Measurements from ENCODE around the gene CCNYL1.

Gene CCNYL1

DNA sequence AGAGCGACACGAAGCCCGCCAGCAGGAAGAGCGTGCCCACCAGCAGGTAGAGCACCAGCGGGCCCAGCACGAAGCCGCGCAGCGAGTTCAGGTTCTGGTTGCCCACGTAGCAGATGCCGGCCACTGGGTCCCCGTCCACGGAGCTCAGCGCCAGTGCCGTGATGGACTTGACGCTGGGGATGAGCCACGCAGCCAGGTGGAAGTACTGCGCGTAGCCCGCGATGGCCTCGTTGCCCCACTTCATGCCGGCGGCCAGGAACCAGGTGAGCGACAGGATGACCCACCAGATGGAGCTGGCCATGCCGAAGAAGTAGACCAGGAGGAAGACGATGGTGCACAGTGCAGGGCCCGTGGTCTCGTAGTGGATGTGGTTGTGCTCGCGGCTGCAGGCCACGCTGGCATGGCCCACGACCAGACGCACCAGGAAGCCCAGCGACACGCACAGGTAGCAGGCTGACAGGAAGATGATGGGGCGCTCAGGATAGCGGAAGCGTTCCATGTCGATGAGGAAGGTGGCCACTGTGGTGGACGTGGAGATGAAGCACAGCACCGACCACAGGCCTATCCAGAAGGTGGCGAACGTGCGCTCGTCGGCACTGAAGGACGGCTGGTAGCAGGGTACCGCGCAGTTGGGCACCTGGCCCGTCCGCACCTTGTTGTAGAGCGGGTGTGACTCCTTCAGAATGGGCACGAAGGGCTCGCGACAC is 56.2 kb downstream of the CCNYL1 start:
- no peak for DNase-seq

DNA sequence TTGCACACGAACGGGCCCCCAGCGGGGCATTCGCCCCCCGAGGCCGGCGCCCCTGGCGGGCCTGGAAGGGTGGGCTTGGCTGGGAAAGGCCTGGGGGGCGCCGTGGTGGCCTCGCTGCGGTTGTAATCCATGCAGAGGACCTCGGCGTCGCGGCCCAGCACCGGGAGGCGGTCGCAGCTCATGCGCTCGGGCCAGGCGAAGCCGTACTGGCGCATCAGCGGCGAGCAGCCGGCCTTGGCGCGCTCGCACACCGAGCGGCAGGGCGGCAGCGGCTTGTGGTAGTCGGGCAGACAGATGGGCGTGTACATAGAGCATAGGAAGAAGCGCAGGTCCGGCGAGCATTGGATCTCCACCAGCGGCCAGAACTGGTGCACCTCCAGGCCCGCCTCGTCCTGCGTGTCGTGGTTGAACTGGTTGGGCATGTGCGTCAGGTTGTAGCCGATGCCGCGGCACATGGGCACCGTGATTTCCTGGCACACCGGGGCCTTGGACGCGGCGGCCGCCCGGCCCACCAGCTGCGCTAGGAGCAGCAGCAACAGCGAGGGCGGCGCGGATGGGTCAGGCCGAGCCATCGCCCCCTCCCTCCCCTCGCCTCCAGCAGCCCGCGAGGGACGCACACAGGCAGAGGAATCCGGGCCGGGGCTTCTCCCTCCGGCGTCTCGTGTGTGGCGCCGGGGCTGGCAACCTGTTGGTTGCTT is 56.9 kb downstream of the CCNYL1 start:
- no peak for DNase-seq

DNA sequence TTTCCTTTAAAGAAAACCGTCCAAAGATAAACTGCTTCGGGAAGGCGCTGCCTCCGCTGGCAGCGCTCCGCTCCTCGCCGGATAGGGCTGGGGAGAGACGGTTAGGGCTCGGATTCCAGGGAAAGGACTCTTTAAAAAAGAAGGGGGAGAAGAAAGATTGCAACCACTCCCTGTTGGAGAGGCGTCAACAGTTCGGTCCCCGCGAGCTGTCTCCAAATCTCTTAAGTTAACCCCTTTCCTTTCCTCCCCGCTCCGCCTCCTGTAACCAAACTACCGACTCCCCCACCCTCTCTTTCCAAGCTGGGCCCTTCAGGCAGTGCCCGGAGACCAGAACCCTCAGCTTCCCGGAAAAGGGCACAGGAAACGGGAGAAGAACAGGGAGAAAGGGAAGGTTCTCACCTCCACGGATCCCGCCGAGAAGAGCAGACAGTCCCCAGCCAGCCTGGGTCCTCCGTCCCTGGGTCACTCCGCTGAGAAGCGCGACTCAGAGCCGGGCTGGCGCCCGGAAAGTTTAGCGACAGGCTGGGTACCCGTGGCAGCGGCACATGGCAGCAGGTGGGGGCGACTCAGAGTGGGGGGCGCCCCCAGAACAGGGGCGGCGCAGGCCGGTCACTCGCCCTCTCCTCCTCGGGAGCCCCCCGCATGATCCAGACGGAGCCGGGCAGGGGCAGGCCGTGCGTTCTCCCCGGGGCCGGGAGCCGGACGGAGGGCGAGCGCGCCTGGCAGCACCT is 57.6 kb downstream of the CCNYL1 start:
- no peak for DNase-seq

DNA sequence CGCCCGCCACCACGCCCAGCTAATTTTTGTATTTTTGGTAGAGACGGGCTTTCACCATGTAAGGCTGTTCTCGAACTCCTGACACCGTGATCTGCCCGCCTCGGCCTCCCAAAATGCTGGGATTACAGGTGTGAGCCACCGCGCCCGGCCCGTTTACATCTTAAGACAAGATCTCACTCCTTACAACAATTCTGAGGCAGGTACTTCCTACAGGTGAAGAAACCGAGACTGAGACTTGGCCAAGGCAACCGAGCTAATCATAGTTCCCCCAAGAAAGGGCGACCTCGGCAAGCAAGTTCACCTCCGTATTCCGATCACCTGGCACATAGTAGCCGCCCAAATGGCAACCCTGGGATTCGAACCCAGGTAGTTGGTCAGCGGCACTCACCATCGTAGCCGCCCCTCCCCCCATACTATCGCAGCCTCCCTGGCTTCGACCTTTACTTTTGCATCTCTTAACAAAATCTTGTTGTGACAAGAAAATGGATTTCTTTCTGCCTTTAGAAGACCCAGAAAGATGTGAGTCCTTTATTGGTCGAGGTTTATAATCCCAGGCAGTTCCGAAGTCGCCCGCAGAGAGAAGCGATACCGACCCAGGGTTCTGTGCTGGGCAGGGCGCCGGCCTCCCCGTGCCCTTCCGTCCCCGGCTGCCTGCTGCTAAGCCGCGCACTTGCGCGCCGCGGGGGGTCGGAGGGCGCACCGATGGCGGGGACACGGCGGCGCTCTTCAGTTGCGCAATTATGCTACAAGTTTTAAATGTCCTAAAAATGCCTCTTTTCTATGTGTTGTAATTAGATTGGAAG is 59.4 kb downstream of the CCNYL1 start:
- DNase-seq = no peak

DNA sequence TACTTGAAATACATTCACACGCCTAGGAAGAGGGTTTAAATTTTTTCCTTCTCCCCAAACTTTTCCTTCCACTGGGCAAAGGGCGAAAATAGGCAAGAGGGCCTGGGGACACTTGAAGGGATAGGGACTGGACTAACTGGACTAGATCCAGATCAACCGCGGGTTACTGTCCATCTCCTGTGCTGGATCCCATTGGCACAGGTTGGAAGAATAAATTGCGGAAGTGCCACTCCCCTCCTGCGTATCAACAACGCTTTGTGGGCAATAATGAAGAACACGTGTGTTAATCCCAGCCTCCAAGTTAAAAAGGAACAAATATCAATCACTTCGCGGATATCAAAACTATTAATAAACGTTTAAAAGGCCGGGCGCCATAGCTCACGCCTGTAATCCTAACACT is 60.0 kb downstream of the CCNYL1 start:
- DNase-seq = no peak

DNA sequence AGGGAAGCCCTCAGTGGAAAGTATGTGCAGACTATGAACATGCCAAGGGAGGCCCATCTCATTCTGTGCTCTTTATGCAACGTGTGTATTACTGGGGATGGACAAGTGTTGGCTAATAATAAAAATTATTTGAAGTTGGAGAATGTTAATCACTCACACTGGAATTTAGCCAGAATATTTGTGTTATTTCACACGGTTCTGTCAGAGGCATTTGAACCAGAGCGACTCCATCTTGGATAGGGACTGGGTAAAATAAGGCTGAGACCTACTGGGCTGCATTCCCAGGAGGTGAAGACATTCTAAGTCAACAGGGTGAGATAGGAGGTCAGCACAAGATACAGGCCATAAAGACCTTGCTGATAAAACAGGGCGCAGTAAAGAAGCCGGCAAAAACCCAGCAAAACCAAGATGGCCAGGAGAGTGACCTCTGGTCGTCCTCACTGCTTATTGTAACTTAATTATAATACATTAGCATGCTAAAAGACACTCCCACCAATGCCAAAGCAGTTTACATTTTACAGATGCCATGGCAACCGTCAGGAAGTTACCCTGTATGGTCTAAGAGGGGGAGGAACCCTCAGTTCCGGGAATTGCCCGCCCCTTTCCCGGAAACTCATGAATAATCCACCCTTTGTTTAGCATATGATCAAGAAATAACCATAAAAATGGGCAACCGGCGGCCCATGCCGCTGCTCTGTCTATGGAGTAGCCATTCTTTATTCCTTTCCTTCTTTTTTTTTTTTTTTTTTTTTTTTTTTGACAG is 60.8 kb downstream of the CCNYL1 start:
- DNase-seq = no peak

DNA sequence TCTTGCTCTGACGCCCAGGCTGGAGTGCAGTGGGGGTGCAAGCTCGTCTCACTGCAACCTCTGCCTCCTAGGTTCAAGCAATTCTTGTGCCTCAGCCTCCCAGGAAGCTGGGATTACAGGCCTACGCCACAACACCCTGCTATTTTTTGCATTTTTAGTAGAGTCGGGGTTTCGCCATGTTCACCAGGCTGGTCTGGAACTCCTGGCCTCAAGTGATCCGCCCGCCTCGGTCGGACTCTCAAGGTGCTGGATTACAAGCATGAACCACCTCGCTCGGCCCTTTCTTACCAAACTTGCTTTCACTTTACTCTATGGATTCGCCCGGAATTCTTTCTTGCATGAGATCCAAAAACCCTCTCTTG is 61.4 kb downstream of the CCNYL1 start:
- no peak for DNase-seq

DNA sequence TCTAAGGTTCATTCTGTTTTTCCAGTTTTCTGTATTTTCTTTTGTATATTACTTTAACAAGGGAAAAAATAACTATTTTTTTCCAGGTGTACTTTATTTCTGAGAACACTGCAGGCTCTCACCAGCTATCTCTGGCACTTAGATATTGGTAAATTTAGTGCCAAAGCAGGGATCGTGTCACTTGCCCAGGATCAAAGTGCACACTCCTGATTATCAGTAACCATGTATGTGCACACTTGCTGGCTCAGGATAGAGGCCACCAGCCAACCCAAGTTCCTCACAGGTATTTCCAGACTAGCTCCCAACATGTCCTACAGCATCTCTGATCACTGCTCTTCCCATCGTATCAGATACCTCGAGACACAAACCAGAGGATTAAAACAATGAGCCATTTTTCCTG is 64.0 kb downstream of the CCNYL1 start:
- DNase-seq = no peak

DNA sequence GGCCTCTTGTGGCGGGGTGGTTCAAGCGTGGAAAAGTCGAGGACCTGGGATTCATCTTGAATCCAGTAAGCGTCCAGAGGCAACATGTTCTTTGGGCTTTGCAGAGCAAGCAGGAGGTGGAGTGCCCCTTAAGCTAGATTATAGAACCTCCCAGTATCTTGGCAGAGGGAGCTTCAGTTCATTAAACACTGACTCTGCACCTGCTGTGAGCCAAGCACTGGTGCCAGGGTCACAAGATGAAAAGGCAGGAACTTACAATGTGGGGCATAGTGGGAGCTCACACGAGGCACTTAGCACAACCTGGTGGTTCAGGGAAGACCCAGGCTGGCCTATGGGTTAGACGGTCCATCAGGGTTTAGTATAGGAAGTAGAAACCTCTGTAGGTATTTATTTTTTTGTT is 65.7 kb downstream of the CCNYL1 start:
- DNase-seq = no peak

DNA sequence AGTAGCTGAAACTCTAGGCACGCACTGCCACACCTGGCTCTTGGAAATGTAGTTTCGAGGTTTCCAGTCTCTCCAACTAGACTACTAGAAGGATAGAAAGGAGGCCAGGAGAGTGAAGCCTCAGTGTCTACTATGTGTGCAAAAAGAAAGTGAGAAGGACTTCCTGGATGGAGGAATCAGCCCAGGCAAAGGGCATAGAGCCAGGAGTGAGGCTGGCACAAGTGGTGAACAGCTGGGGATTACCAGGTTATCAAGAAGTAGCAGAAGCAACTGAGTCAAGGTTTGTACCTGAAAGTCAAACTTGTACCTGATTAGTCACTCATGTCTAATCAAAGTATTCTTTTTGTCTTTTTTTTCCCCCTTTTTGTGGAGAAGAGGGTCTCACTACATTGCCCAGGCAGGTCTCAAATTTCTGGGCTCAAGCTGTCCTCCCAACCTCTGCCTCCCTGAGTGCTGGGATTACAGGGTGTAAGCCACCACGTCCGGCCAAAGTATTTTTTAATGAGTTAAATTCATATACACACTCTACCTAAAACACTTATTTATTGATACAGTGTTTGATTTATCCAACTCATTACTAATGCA is 67.0 kb downstream of the CCNYL1 start:
- no peak for DNase-seq

DNA sequence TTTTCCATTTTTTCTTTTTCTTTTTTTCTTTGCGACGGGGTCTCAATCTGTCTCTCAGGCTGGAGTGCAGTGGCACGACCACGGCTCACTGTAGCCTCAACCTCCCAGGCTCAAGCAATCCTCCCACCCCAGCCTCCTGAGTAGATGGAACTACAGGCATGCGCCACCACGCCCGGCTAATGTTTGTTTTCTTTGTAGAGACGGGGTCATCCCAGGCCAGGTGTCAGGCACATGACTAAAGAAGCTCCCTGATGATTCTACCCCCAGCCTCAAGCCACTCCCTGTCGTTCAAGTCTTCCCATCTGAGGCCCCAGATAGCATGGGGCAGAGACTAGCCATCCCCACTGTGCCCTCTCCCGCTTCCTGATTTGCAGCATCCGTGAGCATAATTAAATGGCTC is 68.1 kb downstream of the CCNYL1 start:
- DNase-seq = no peak

DNA sequence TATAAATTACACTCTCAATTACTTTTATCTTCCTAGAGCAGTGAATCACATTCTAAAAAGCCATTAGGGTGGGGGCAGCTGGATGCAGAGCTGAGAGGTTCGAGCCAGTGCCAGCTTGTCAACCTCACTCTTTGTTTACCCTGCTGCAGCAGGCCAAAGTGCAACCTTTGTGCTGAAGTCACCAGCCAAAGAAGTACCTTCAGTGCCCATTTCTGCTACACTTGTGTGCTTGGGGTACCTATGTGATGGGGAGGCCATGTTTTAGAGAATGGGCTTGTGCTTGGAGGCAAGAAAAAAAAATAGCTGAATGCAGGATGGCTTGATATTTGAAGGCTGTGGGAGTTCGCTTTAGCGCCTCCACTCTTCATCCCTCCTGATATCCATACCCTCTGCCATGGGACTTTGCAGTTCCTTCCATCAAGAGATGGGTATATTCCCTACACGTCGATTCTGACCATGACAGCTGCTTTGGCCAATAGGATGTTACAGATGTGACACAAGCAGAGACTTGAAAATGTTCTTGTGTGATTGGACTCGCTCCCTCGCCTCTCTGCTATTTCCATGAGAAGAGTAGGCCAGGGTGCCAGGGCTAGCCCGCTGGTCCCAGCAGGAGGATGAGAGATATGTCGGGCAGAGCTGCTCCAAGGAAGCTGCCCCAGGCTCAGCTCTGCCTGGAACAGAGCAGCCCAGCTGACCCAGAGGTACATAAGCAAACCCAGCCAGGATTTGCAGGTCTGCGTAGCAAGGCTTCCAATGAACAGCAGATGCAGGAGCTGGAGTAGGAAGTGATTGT is 71.0 kb downstream of the CCNYL1 start:
- DNase-seq = no peak

DNA sequence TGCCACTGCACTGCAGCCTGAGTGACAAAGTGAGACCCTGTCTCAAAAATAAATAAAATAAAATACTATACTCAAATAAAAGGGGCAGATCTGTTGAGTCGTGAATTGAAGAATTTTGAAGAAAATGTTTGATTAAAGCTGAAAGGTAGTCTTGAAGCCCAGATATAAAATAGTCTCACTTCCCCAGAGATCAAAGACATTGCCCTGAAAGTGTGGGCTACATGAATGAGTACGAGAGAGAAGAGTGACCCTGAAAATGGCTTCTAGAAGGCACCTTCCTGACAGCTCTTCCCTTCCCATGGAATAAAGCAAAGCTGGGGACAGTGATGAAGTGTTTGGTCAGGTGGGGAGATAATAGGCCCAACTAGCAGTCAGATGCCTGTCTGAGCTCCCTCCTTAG is 72.1 kb downstream of the CCNYL1 start:
- DNase-seq = no peak

DNA sequence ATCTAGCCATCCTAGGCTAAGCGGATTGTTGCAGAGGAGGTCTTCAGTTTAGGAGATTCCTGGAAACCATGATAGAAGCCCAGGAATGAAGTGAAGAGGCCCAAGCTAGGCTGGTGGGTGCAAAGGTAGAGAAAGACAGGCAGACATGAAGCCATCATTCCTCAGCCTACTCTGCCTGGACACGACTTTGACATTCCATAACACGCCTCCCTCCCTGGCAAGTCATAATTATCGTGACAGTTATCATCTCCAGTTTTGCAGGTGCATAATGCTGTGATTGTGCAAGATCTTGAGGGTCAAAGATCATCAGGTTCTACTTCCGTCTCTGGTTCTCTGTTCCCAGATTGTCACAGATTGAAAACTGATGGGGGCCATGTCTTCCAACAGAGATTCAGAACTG is 73.5 kb downstream of the CCNYL1 start:
- no peak for DNase-seq

DNA sequence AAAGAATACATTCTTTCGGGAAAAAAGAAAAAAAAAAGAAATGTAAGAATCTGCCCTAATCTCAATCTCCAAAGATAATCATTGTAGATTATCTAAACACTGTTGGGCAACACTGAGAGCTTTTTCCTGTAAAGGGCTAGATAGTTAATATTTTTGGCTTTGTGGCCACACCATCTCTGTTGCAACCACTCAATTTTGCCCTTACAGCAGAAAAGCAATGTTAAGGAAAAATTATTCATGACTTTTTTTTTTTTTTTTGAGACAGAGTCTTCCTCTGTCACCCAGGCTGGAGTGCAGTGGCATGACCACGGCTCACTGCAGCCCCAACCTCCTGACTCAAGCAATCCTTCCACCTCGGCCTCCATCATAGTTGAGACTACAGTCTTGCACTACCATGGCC is 75.6 kb downstream of the CCNYL1 start:
- DNase-seq = no peak

DNA sequence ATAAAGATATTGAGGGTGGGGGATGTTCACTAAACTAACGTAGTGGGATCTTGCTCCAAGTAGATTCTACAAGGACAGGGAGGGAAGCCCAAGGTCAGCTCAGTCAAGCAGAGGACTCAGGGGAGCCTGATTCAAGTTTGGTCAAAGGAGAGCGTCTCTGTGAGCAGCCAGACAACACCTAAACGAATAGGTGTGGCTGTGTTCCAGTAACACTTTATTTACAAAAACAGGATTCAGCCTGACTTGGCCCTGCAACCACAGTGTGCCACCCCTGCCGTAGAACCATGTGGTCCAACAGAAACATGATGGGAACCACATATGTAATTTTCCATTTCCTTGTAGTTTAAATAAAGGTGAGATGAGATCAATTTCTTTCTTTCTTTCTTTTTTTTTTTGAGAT is 76.4 kb downstream of the CCNYL1 start:
- no peak for DNase-seq

DNA sequence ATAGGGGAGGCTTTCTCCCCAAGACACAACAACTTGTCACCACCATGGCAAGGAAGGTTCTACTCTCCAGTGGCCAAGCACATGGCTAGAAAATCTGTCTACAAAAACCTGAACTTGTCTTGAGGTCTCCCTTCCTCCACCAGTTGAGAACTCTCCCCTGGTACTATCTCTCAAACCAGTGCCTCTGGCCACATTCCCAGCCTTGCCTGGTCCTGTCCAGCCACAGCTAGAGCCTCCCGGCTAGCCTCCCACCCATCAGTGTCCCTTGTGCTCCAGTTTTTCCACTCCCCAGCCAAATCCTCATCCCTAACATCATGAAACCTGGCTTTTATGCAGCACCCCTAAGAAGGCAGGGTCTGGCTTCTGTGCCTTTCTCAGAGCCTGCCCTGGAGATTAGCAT is 79.5 kb downstream of the CCNYL1 start:
- no peak for DNase-seq

DNA sequence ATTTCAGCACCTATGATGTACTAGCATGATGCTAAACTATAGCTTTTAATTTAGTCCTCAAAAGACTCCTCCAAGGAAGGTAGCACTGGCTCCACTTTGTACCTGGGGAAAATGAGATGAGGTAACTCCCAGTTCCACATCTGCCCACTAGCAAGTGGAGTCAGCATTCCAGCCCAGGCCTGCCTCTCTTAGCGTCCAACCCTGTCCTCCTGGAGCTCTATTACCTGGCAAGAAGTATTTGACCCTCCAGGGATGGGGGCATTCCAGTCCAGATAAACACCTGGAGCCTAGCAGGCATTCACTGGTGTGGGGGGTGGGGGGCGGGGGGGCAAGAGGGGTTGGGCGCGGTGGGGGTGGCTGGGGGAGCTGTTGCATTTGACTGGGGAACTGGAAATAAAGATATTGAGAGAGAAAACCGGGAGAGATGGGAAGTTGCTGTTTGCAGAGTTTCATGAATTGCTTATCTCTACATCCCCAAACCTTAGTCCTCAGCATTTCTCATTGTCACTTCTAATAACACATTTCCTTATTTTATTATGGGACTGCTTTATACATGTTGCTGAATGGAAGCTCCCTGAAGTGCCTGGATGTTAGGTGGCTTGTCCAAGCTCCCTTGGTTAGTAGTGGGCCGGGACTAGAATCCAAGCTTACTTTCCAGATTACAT is 80.3 kb downstream of the CCNYL1 start:
- no peak for DNase-seq

DNA sequence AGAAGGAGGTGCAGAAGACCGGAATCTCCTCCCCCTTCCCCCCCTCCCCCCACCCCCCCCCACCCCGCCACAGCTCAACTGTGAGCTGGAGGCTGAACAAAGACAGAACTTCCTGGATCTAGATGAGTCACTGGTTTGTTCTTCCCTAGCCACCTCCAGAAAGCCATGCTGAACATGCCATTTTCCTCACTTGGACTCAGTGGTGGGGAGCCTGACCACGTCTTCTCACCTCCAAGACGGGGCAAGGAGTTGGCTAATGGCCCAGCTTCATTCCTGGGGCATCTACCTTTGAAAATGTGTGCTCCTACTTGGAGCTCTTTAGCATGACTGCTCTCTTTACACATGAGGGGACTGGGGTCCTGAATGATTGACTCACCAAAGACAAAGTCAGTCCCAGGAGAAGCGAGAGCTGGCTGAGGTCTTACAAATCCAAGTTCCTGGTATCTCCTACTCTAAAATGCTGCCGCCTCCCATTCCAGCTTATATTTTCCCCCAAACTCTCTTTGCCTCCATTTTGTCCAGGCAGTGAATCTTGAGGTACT is 80.9 kb downstream of the CCNYL1 start:
- no peak for DNase-seq

DNA sequence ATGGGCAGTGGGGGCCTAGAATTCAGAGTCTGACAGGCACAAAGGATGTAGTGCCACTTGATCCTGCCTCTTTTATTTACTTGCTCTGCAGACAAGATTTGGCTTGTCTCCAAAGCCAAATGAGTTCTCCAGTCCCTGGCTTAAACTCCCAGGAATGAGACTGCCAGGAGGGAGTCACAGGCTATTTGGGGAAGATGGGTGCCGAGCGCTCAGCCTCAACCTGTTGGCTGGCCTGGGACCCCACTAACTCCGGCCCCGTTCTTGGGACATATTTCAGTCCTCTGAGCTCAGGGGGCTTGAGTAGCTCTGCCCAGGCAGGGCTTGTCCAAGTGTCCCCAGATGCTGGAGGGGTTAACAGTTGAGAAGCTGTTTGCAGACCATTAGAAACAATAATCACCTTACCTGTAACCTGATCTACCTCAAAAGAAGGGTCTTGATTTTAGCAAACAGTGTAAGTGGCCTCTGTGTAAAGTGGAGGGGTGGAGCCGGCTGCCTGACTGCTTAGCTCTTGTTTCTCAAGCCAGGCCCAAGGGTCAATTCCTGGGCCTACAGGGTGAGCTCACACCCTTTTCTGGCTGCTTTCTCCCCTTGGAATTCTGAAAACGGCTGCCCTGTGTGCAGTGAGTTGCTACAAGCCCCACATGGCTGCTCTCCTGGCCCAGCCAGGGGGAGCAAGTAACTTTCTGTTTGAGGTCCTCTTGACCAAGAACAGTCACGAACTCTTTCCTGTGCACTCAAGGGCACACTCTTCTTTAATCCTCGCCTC is 85.3 kb downstream of the CCNYL1 start:
- peak; percentile 53 to 81 for DNase-seq
